ENCODE results near the gene ATF6B.

Gene ATF6B

DNA sequence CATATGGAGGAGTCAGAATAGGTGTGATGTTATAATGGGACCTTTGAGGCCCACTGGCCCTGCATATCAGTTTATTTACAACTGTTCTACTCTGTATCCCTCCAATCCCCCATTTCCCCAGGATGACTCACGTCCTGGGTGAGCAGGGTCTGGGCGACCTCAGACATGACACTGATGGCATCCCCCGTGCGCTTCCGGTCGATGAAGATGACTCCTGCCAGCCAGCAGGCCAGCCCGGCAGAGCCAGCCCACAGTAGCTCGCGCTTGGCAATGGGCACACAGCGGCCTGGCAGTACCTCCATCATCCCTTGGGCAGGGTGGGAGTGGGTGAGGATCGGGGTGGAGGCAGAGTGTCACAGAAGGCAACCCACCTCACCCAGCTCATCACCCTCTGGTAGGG, 42.2 kb upstream of the ATF6B start:
- TF ChIP-seq EGR1 (IDR thresholded peaks at IDR 0.05) (no peak), EP300 (IDR thresholded peaks at IDR 0.05; ENCODE audit: borderline replicate concordance) (no peak), YY1 (IDR thresholded peaks at IDR 0.05; ENCODE audit: low read depth) (no peak), ZBTB7A (IDR thresholded peaks at IDR 0.05; ENCODE audit: low read depth) (no peak), TCF12 (IDR thresholded peaks at IDR 0.05; ENCODE audit: low read depth) (no peak), CREB1 (IDR thresholded peaks at IDR 0.05; ENCODE audit: low read depth) (no peak), RAD21 (IDR thresholded peaks at IDR 0.05; ENCODE audit: low read depth) (no peak)
- TF ChIP-seq, protein P1, sequence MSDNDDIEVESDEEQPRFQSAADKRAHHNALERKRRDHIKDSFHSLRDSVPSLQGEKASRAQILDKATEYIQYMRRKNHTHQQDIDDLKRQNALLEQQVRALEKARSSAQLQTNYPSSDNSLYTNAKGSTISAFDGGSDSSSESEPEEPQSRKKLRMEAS (IDR thresholded peaks at IDR 0.05): no peak

DNA sequence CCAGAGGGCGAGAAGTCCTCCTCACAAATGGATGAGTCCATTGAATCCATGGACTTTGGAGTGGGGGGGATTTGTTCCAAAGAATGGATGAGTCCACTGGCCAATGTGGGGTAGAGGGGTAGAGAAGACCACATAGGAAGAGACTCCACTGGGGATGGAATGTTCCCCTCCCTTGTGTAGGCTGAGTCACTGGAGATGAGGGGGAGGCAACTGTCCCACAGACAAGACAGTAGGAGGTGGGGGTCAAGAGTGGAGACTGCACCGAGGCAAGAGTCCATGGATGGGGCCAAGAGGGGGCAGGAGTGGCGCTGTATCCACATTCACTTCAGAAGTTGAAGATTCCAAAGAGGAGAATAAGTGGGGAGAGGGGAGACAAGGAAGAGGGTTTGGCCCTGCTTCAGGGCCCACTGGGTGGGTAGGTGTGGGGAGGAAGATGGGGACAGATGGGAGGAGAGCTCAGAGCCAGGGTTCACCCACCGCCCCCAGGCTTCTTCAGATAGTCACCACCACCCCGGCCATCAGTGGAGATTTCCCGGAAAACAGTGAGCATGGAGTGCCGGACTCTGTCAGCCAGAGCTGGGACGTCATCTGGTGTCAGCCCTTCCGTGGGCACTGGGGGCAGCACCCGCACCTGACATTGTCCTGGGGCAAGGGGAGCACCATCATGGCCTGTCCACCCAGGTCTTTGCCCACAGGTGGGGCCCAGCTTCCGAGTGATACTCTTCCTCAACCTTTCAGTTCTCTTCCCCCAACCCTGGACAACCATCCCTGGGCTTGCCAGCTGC, 41.0 kb upstream of the ATF6B start:
- TF ChIP-seq CREB1 (IDR thresholded peaks at IDR 0.05; ENCODE audit: low read depth): no peak
- TF ChIP-seq YY1 (IDR thresholded peaks at IDR 0.05; ENCODE audit: low read depth): no peak
- TF ChIP-seq, protein P2, sequence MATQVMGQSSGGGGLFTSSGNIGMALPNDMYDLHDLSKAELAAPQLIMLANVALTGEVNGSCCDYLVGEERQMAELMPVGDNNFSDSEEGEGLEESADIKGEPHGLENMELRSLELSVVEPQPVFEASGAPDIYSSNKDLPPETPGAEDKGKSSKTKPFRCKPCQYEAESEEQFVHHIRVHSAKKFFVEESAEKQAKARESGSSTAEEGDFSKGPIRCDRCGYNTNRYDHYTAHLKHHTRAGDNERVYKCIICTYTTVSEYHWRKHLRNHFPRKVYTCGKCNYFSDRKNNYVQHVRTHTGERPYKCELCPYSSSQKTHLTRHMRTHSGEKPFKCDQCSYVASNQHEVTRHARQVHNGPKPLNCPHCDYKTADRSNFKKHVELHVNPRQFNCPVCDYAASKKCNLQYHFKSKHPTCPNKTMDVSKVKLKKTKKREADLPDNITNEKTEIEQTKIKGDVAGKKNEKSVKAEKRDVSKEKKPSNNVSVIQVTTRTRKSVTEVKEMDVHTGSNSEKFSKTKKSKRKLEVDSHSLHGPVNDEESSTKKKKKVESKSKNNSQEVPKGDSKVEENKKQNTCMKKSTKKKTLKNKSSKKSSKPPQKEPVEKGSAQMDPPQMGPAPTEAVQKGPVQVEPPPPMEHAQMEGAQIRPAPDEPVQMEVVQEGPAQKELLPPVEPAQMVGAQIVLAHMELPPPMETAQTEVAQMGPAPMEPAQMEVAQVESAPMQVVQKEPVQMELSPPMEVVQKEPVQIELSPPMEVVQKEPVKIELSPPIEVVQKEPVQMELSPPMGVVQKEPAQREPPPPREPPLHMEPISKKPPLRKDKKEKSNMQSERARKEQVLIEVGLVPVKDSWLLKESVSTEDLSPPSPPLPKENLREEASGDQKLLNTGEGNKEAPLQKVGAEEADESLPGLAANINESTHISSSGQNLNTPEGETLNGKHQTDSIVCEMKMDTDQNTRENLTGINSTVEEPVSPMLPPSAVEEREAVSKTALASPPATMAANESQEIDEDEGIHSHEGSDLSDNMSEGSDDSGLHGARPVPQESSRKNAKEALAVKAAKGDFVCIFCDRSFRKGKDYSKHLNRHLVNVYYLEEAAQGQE (IDR thresholded peaks at IDR 0.05; ENCODE audit: low read depth): no peak
- no peak for TF ChIP-seq TEAD4 (IDR thresholded peaks at IDR 0.05)
- no peak for TF ChIP-seq CEBPB (IDR thresholded peaks at IDR 0.05)
- no peak for TF ChIP-seq EGR1 (IDR thresholded peaks at IDR 0.05)
- no peak for TF ChIP-seq TAF1 (IDR thresholded peaks at IDR 0.05; ENCODE audit: low read depth)
- TF ChIP-seq FOXM1 (IDR thresholded peaks at IDR 0.05; ENCODE audit: borderline replicate concordance, low read depth): no peak
- TF ChIP-seq, protein P3, sequence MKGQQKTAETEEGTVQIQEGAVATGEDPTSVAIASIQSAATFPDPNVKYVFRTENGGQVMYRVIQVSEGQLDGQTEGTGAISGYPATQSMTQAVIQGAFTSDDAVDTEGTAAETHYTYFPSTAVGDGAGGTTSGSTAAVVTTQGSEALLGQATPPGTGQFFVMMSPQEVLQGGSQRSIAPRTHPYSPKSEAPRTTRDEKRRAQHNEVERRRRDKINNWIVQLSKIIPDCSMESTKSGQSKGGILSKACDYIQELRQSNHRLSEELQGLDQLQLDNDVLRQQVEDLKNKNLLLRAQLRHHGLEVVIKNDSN (IDR thresholded peaks at IDR 0.05): no peak
- no peak for TF ChIP-seq RAD21 (IDR thresholded peaks at IDR 0.05; ENCODE audit: low read depth)
- no peak for TF ChIP-seq ZBTB7A (IDR thresholded peaks at IDR 0.05; ENCODE audit: low read depth)
- TF ChIP-seq, protein P1 (IDR thresholded peaks at IDR 0.05): no peak
- TF ChIP-seq TCF12 (IDR thresholded peaks at IDR 0.05; ENCODE audit: low read depth): no peak
- TF ChIP-seq NFIC (IDR thresholded peaks at IDR 0.05): no peak
- no peak for TF ChIP-seq EP300 (IDR thresholded peaks at IDR 0.05; ENCODE audit: borderline replicate concordance)

DNA sequence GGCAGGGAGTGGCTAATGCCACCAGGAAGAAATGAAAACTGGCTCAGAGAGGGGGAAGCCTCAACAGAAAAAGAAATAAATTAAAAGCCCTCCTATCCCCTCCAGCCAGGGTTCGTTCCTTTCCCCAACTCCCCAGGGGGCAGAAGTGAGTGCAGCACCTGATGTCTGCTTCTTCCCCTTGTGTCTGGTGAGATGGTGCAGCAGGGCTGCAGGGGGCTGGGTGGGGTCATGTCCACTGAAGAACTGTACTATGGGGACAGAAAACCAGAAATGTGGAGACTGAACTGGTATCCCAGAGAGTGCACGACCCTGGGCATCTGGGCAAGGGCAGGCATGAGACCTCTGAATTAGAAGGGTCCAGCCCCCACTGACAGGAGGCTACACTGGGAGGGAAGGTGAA, 40.3 kb upstream of the ATF6B start:
- no peak for TF ChIP-seq ZBTB7A (IDR thresholded peaks at IDR 0.05; ENCODE audit: low read depth)
- no peak for TF ChIP-seq EP300 (IDR thresholded peaks at IDR 0.05; ENCODE audit: borderline replicate concordance)
- TF ChIP-seq TCF12 (IDR thresholded peaks at IDR 0.05; ENCODE audit: low read depth): no peak
- TF ChIP-seq FOXM1 (IDR thresholded peaks at IDR 0.05; ENCODE audit: borderline replicate concordance, low read depth): no peak
- no peak for TF ChIP-seq NFIC (IDR thresholded peaks at IDR 0.05)
- no peak for TF ChIP-seq TAF1 (IDR thresholded peaks at IDR 0.05; ENCODE audit: low read depth)
- no peak for TF ChIP-seq EGR1 (IDR thresholded peaks at IDR 0.05)
- TF ChIP-seq CEBPB (IDR thresholded peaks at IDR 0.05): no peak
- TF ChIP-seq, protein P3 (IDR thresholded peaks at IDR 0.05): no peak
- no peak for TF ChIP-seq TEAD4 (IDR thresholded peaks at IDR 0.05)
- TF ChIP-seq CREB1 (IDR thresholded peaks at IDR 0.05; ENCODE audit: low read depth): no peak
- TF ChIP-seq, protein P2 (IDR thresholded peaks at IDR 0.05; ENCODE audit: low read depth): no peak
- TF ChIP-seq YY1 (IDR thresholded peaks at IDR 0.05; ENCODE audit: low read depth): no peak
- TF ChIP-seq RAD21 (IDR thresholded peaks at IDR 0.05; ENCODE audit: low read depth): no peak
- TF ChIP-seq, protein P1 (IDR thresholded peaks at IDR 0.05): no peak

DNA sequence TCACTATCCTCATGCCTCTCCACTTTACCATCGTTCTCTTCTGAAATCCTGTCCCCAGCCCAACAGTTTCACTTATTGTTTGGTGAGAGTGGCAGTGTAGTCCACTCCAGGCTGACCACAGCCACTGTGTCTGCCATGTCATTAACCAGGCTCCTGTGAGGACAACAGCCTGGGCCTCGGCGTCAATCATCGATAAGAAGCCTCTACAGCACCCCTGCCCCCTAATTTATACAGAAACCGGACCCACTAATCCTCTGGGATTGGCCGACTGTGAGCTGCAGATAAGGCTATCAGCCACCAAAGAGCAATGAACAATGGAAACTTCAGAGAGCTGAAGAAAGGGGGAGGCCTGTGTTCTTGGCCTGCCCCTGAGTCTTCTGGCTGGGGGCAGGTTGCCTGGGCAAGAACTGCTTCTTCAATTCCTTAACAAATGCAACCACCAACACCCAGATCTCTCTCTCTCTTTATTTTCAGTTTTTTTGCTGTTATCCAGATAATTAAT, 39.8 kb upstream of the ATF6B start:
- TF ChIP-seq NFIC (IDR thresholded peaks at IDR 0.05) (no peak), TCF12 (IDR thresholded peaks at IDR 0.05; ENCODE audit: low read depth) (no peak), TAF1 (IDR thresholded peaks at IDR 0.05; ENCODE audit: low read depth) (no peak), EP300 (IDR thresholded peaks at IDR 0.05; ENCODE audit: borderline replicate concordance) (no peak), FOXM1 (IDR thresholded peaks at IDR 0.05; ENCODE audit: borderline replicate concordance, low read depth) (no peak), RAD21 (IDR thresholded peaks at IDR 0.05; ENCODE audit: low read depth) (no peak), EGR1 (IDR thresholded peaks at IDR 0.05) (no peak), YY1 (IDR thresholded peaks at IDR 0.05; ENCODE audit: low read depth) (no peak), CEBPB (IDR thresholded peaks at IDR 0.05) (no peak), ZBTB7A (IDR thresholded peaks at IDR 0.05; ENCODE audit: low read depth) (no peak), CREB1 (IDR thresholded peaks at IDR 0.05; ENCODE audit: low read depth) (no peak), TEAD4 (IDR thresholded peaks at IDR 0.05) (no peak)
- TF ChIP-seq, protein P2 (IDR thresholded peaks at IDR 0.05; ENCODE audit: low read depth): no peak
- TF ChIP-seq, protein P3 (IDR thresholded peaks at IDR 0.05): no peak
- TF ChIP-seq, protein P1 (IDR thresholded peaks at IDR 0.05): no peak
